Duodenal mucosa (tissue), 2 donors: ENCODE data around the gene TPPP2.

ENCODE experiments used
- H3K27ac ChIP-seq: one replicate; pipeline ENCODE4 v1.7.0; 2013; ENCODE audit warnings: low read depth, low read length
- H3K27me3 ChIP-seq, 2 donors: one replicate each; pipeline ENCODE4 v1.7.0; 2013; ENCODE audit warnings: low read length in 2 of 2, control low read depth in 1 of 2; ENCODE audit not compliant: insufficient read depth in 2 of 2, control insufficient read depth in 1 of 2
- H3K36me3 ChIP-seq, 2 donors: one replicate each; pipeline ENCODE4 v1.7.0; 2013; ENCODE audit warnings: low read length in 2 of 2, control low read depth in 1 of 2; ENCODE audit not compliant: insufficient read depth in 2 of 2, control insufficient read depth in 1 of 2
- H3K4me1 ChIP-seq, 2 donors: one replicate each; pipeline ENCODE4 v1.7.0; 2013; ENCODE audit warnings: low read length in 2 of 2, control low read depth in 1 of 2; ENCODE audit not compliant: insufficient read depth in 2 of 2, control insufficient read depth in 1 of 2
- H3K4me3 ChIP-seq, 2 donors: one replicate each; pipeline ENCODE4 v1.7.0; 2013; ENCODE audit warnings: low read length in 2 of 2, low read depth in 1 of 2
- H3K9ac ChIP-seq, 2 donors: one replicate each; pipeline ENCODE4 v1.7.0; 2013; ENCODE audit warnings: low read length in 2 of 2, low read depth in 1 of 2
- H3K9me3 ChIP-seq, 2 donors: one replicate each; pipeline ENCODE4 v1.7.0; 2013; ENCODE audit warnings: low read length in 2 of 2, control low read depth in 1 of 2; ENCODE audit not compliant: control insufficient read depth in 1 of 2

TPPP2 gene

GRCh38 chr14:21074398-21075272 is 44.6 kb downstream of the TPPP2 start:
- Histone ChIP-seq H3K36me3 (peaks cover 23 to 45% of the 10 kb centered on the region in 2 donors), H3K9me3 (no peaks in the 10 kb centered on the region), H3K4me1 (peaks cover 17 to 18% of the 10 kb centered on the region in 2 donors), H3K9ac (no peak overlapping the region), H3K27ac (no peak overlapping the region), H3K27me3 (peaks cover 0 to under 1% of the 10 kb centered on the region in 2 donors), H3K4me3 (no peak overlapping the region)

DNA sequence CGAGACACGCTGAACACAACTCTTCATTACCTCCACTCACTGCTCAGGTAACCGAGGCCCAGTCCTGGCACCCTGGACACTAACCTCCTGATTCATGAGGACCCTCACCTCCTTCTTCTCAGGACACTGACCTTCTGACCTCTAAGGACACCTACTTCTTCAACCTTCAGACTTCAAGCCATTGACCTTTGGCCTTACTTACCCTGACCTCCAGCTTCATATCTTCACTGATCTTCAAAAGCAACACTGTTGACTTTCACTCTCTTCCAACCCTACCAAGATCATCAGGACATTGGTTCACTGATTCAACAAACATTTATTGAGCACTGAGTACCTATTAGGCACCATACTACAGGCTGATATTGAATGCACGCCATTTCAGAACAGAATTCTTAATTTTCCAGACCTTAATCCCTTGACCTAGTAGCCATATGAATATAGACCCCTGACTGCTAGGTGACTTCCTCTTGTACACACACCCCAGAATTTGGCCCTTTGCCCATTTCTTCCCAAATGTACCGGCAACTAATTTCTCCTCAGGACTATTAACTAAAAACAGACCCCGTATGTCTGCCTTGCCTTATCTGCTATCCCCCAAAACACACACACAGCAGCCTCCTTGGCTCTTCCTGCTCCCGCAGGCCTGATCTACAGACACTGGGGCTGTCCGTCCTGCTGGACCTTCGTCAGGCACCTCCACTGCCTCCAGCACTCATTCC is 45.9 kb downstream of the TPPP2 start:
- peaks cover 27 to 58% of the 10 kb centered on the region in 2 donors for H3K36me3 ChIP-seq
- no peaks in the 10 kb centered on the region for H3K27me3 ChIP-seq
- H3K9me3 ChIP-seq, result no peaks in the 10 kb centered on the region
- no peak overlapping the region for H3K9ac ChIP-seq
- no peak overlapping the region for H3K27ac ChIP-seq
- no peak overlapping the region for H3K4me3 ChIP-seq
- peaks cover 16 to 17% of the 10 kb centered on the region in 2 donors for H3K4me1 ChIP-seq

DNA sequence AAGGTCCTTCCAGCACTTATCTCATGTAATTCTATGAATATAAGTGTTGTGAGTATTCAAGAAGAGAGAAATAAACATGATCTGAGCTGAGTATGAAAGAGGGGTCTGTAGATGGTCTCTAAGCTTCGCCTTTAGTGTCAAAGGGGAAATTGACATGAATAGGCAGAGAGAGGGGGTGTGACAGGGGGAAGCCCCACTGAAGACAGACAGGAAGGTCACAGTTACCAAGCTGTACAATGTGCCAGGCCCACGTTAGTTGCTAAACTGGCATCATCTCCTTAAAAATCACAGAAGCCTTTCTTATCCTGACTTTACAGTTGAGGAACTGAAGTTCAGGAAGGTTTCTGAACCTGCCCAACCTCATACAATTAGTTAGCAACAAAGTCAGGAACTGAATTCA is 47.7 kb downstream of the TPPP2 start:
- H3K4me3 ChIP-seq, result no peak overlapping the region
- no peak overlapping the region for H3K27ac ChIP-seq
- no peaks in the 10 kb centered on the region for H3K9me3 ChIP-seq
- no peaks in the 10 kb centered on the region for H3K27me3 ChIP-seq
- H3K4me1 ChIP-seq, result peaks cover 4 to 6% of the 10 kb centered on the region in 2 donors
- no peak overlapping the region for H3K9ac ChIP-seq
- peaks cover 35 to 74% of the 10 kb centered on the region in 2 donors for H3K36me3 ChIP-seq

DNA sequence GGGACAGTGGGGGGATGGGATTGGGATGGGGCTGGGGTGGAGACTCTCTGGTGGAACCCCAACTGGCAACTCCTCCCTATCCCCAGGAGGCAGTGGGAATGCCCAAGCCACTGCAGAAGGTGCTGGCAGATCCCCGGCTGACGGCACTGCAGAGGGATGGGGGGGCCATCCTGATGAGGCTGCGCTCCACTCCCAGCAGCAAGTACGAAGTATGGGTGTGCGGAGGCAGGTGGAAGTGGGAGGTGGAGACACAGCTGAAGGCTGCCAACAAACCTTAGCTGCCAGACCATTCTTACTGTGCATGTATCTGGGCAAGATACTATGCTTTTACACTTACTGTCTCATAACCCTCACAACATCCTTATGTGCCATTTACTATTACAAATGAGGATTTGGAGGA is 48.3 kb downstream of the TPPP2 start:
- no peak overlapping the region for H3K9ac ChIP-seq
- H3K9me3 ChIP-seq, result no peaks in the 10 kb centered on the region
- no peaks in the 10 kb centered on the region for H3K27me3 ChIP-seq
- peaks cover 0 to under 1% of the 10 kb centered on the region in 2 donors for H3K4me1 ChIP-seq
- no peak overlapping the region for H3K27ac ChIP-seq
- no peak overlapping the region for H3K4me3 ChIP-seq
- H3K36me3 ChIP-seq, result peaks cover 38 to 78% of the 10 kb centered on the region in 2 donors

GRCh38 chr14:21078726-21079125 is 48.7 kb downstream of the TPPP2 start:
- Histone ChIP-seq H3K36me3 (peaks cover 38 to 78% of the 10 kb centered on the region in 2 donors), H3K4me3 (no peak overlapping the region), H3K27ac (no peak overlapping the region), H3K27me3 (no peaks in the 10 kb centered on the region), H3K9me3 (no peaks in the 10 kb centered on the region), H3K4me1 (no peaks in the 10 kb centered on the region), H3K9ac (no peak overlapping the region)

DNA sequence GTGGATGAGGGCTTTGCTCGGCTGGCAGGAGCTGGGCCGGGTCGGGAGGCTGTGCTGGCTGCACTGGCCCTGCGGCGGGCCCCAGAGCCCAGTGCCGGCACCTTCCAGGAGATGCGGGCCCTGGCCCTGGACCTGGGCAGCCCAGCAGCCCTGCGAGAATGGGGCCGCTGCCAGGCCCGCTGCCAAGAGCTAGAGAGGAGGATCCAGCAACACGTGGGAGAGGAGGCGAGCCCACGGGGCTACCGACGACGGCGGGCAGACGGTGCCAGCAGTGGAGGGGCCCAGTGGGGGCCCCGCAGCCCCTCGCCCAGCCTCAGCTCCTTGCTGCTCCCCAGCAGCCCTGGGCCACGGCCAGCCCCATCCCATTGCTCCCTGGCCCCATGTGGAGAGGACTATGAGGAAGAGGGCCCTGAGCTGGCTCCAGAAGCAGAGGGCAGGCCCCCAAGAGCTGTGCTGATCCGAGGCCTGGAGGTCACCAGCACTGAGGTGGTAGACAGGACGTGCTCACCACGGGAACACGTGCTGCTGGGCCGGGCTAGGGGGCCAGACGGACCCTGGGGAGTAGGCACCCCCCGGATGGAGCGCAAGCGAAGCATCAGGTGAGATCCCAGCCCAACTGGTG is 51.6 kb downstream of the TPPP2 start:
- H3K27me3 ChIP-seq, result no peaks in the 10 kb centered on the region
- no peaks in the 10 kb centered on the region for H3K9me3 ChIP-seq
- peaks cover 30 to 84% of the 10 kb centered on the region in 2 donors for H3K36me3 ChIP-seq
- no peak overlapping the region for H3K9ac ChIP-seq
- no peak overlapping the region for H3K4me3 ChIP-seq
- H3K4me1 ChIP-seq, result peaks cover 10 to 16% of the 10 kb centered on the region in 2 donors
- H3K27ac ChIP-seq, result no peak overlapping the region
